ENCODE data around the gene KIR2DL1.

DNA sequence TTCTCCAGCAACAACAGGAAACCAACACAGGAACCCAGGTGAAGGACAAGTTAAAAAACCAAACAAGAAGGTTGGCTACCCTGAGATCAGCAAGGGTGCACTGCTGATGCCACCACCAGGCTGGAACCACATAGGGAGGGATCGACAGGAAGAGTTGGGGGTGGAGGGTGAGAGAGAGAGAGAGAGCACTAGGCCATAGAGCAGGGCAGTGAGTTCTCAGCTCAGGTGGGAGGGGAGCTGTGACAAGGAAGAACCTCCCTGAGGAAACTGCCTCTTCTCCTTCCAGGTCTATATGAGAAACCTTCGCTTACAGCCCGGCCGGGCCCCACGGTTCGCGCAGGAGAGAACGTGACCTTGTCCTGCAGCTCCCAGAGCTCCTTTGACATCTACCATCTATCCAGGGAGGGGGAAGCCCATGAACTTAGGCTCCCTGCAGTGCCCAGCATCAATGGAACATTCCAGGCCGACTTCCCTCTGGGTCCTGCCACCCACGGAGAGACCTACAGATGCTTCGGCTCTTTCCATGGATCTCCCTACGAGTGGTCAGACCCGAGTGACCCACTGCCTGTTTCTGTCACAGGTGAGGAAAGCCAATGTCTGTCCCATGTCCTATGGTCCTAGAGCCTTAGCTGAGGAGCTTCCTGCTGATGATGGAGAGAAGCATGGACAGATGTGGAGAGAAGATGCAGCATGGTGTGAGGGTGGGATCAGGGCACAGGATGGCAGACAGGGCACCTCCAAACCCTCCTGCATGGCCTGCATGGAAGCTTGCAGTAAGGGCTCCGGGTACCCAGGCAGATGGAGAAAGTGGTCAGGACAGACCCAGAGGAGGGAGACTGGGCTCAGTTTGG is 36.3 kb downstream of the KIR2DL1 start:
- TF ChIP-seq, protein P1, sequence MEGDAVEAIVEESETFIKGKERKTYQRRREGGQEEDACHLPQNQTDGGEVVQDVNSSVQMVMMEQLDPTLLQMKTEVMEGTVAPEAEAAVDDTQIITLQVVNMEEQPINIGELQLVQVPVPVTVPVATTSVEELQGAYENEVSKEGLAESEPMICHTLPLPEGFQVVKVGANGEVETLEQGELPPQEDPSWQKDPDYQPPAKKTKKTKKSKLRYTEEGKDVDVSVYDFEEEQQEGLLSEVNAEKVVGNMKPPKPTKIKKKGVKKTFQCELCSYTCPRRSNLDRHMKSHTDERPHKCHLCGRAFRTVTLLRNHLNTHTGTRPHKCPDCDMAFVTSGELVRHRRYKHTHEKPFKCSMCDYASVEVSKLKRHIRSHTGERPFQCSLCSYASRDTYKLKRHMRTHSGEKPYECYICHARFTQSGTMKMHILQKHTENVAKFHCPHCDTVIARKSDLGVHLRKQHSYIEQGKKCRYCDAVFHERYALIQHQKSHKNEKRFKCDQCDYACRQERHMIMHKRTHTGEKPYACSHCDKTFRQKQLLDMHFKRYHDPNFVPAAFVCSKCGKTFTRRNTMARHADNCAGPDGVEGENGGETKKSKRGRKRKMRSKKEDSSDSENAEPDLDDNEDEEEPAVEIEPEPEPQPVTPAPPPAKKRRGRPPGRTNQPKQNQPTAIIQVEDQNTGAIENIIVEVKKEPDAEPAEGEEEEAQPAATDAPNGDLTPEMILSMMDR (conservative IDR thresholded peaks at IDR 0.05; ENCODE audit: low read length) = no peak
- no peak for TF ChIP-seq EZH2phosphoT487 (IDR thresholded peaks at IDR 0.05; ENCODE audit: borderline replicate concordance)

Measured in Loucy (cell line).